ENCODE data around the gene SV2B.

DNA sequence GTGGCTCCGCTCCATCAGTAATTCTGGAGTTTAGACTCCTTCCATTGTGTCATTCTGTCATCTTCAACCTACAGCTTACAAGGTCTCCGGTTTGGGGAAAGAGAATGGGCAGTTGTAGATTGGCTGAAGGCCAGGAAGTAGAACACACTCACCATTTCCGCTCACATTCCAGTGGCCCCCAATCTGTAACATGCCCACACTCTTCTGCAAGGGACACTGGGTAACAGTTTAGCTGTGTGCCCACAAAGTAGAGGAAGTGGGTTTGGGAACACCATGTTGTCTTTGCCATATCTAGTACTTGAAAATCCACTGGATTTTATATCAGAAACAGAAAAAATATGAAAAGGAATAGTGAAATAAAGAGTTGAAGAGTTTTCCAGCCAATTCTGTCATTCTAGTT, 153.5 kb downstream of the SV2B start:
- TF ChIP-seq, protein P1, sequence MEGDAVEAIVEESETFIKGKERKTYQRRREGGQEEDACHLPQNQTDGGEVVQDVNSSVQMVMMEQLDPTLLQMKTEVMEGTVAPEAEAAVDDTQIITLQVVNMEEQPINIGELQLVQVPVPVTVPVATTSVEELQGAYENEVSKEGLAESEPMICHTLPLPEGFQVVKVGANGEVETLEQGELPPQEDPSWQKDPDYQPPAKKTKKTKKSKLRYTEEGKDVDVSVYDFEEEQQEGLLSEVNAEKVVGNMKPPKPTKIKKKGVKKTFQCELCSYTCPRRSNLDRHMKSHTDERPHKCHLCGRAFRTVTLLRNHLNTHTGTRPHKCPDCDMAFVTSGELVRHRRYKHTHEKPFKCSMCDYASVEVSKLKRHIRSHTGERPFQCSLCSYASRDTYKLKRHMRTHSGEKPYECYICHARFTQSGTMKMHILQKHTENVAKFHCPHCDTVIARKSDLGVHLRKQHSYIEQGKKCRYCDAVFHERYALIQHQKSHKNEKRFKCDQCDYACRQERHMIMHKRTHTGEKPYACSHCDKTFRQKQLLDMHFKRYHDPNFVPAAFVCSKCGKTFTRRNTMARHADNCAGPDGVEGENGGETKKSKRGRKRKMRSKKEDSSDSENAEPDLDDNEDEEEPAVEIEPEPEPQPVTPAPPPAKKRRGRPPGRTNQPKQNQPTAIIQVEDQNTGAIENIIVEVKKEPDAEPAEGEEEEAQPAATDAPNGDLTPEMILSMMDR (conservative IDR thresholded peaks at IDR 0.05): no peak
- TF ChIP-seq ZFX (IDR thresholded peaks at IDR 0.05): no peak

All from C4-2B (cell line).